ENCODE measurements around the gene LAMTOR4.
"Not testable (repeated sequence)": the region's sequence is repeated elsewhere in the genome, so short reads cannot be mapped to it uniquely, and the experiment has no call there.

LAMTOR4 gene

GRCh38 chr7:100177045-100178001 lies 28.6 kb downstream of the LAMTOR4 start, which contains the start of the genes GPC2 and STAG3:
Gene GPC2, minus strand, starts transcription at chr7:100177381. Its CDS starts 182 bp downstream, at chr7:100177199.
Gene STAG3, plus strand, starts transcription at chr7:100177918. Its CDS starts 2,639 bp downstream, at chr7:100180557.
- in situ Hi-C loops (cut with MboI; ENCODE audit: low pct_unique_long_range_greater_than_20kb, low sequenced_read_pairs, unreplicated experiment) = no loop called here
- peak; percentile 98 for DNase-seq (ENCODE audit: low spot score)
- TF ChIP-seq CTCF (IDR thresholded peaks at IDR 0.05; ENCODE audit: extremely low read depth, insufficient read depth, missing control alignments) = no peak

- in situ Hi-C loops (cut with MboI; ENCODE audit: low pct_unique_long_range_greater_than_20kb, low sequenced_read_pairs, unreplicated experiment); DNase-seq (ENCODE audit: low spot score): not testable (repeated sequence)
Observed at GRCh38 chr7:100180084-100180483, 31.4 kb downstream of the LAMTOR4 start.

- DNase-seq (ENCODE audit: low spot score); in situ Hi-C loops (cut with MboI; ENCODE audit: low pct_unique_long_range_greater_than_20kb, low sequenced_read_pairs, unreplicated experiment): not testable (repeated sequence)
Observed at GRCh38 chr7:100182616-100183015, 33.9 kb downstream of the LAMTOR4 start.

GRCh38 chr7:100183090-100183489 lies 34.4 kb downstream of the LAMTOR4 start:
- DNase-seq (ENCODE audit: low spot score); in situ Hi-C loops (cut with MboI; ENCODE audit: low pct_unique_long_range_greater_than_20kb, low sequenced_read_pairs, unreplicated experiment): not testable (repeated sequence)

- TF ChIP-seq CTCF (IDR thresholded peaks at IDR 0.05; ENCODE audit: extremely low read depth, insufficient read depth, missing control alignments) = no peak
- in situ Hi-C loops (cut with MboI; ENCODE audit: low pct_unique_long_range_greater_than_20kb, low sequenced_read_pairs, unreplicated experiment) = no loop called here
- no peak for DNase-seq (ENCODE audit: low spot score)
Observed at GRCh38 chr7:100185726-100186125, 37.0 kb downstream of the LAMTOR4 start.

- in situ Hi-C loops (cut with MboI; ENCODE audit: low pct_unique_long_range_greater_than_20kb, low sequenced_read_pairs, unreplicated experiment) = no loop called here
- TF ChIP-seq CTCF (IDR thresholded peaks at IDR 0.05; ENCODE audit: extremely low read depth, insufficient read depth, missing control alignments) = no peak
- DNase-seq (ENCODE audit: low spot score) = no peak
Observed at GRCh38 chr7:100189061-100189460, 40.3 kb downstream of the LAMTOR4 start.

GRCh38 chr7:100190048-100190711 lies 41.5 kb downstream of the LAMTOR4 start:
- TF ChIP-seq CTCF (IDR thresholded peaks at IDR 0.05; ENCODE audit: extremely low read depth, insufficient read depth, missing control alignments) = peak; percentile 55
- DNase-seq (ENCODE audit: low spot score) = peak; percentile 38
- in situ Hi-C loops (cut with MboI; ENCODE audit: low pct_unique_long_range_greater_than_20kb, low sequenced_read_pairs, unreplicated experiment) = no loop called here

GRCh38 chr7:100191775-100192174 lies 43.1 kb downstream of the LAMTOR4 start:
- no peak for TF ChIP-seq CTCF (IDR thresholded peaks at IDR 0.05; ENCODE audit: extremely low read depth, insufficient read depth, missing control alignments)
- DNase-seq (ENCODE audit: low spot score) = no peak
- in situ Hi-C loops (cut with MboI; ENCODE audit: low pct_unique_long_range_greater_than_20kb, low sequenced_read_pairs, unreplicated experiment) = no loop called here

- in situ Hi-C loops (cut with MboI; ENCODE audit: low pct_unique_long_range_greater_than_20kb, low sequenced_read_pairs, unreplicated experiment) = not testable (repeated sequence)
Observed at GRCh38 chr7:100192281-100192862, 43.7 kb downstream of the LAMTOR4 start.

More at GRCh38 chr7:100192281-100192862, 43.7 kb downstream of the LAMTOR4 start:
- not testable (repeated sequence) for DNase-seq (ENCODE audit: low spot score)
